HG03575 (cell line): ENCODE results near the gene SASH1.
A peak's percentile ranks its signal among the peaks of the same experiment; 100 is the strongest.

Experiments
- ATAC-seq: cut with Tn5 transposase; IDR thresholded peaks from one replicate; pipeline ENCODE4 v1.9.1; 2021; ENCODE audit not compliant: unreplicated experiment, insufficient number of reproducible peaks, low FRiP score; ENCODE audit errors: extremely low read depth

SASH1 gene

DNA sequence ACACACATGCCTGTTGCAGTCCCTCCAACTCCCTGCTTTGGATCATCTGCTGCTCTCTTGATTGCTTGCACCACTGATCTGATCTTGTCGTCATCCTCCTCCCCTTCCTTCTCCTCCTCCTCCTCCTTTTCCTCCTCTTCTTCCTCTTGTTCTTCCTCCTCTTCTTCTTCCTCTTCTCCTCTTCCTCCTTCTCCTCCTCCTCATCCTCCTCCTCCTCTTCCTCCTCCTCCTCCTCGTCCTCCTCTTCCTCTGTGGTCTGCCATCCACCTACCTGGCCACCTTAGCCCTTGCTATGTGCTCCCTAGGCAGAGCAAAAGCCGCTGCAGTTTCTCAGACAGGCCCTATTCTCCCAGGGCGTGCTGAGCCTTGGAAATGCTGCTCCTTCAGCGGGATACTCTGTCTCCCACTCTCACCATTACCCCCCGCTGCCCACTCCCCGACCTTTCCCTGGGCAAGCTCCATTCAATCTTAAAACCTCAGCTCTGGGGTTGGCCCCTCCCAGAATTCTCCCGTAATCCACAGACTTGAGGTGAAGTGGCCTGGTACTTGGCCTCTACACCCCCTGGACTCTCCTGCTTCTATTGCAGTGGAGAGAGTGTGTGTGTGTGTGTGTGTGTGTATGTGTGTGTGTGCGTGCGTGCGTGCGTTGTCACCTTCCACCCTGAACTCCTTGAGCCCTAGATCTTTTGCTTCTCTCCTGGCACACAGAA lies 105.0 kb downstream of the SASH1 start:
- ATAC-seq, result no peak

GRCh38 chr6:148448369-148449012 lies 105.9 kb downstream of the SASH1 start:
- ATAC-seq, result no peak

- ATAC-seq, result no peak
Observed at GRCh38 chr6:148450866-148451265, 108.2 kb downstream of the SASH1 start.

GRCh38 chr6:148451690-148452089 lies 109.1 kb downstream of the SASH1 start:
- ATAC-seq, result no peak

- no peak for ATAC-seq
Observed at GRCh38 chr6:148452876-148453275, 110.2 kb downstream of the SASH1 start.

- ATAC-seq, result no peak
Observed at GRCh38 chr6:148453906-148454305, 111.3 kb downstream of the SASH1 start.

DNA sequence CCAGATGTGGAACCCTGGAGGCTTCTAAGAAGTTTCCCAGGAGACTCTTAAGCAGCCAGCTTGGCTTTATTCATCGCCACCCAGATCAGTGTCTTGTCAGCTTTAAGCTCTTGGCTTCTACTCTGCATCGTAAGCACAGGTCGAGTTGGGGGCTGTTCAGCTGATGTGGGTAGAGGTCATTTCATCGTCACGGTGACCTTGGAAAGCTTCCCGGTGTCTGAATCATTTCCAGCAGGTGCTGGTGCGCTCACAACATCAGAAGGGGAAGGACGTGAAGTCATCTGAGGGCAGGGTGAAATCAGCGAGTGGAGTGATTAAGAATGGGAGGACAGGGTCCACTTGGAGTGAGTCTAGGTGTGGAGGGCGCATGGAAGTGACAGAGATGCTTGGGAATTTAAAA lies 112.6 kb downstream of the SASH1 start:
- no peak for ATAC-seq

GRCh38 chr6:148455674-148456558 lies 113.3 kb downstream of the SASH1 start:
- ATAC-seq, result no peak

DNA sequence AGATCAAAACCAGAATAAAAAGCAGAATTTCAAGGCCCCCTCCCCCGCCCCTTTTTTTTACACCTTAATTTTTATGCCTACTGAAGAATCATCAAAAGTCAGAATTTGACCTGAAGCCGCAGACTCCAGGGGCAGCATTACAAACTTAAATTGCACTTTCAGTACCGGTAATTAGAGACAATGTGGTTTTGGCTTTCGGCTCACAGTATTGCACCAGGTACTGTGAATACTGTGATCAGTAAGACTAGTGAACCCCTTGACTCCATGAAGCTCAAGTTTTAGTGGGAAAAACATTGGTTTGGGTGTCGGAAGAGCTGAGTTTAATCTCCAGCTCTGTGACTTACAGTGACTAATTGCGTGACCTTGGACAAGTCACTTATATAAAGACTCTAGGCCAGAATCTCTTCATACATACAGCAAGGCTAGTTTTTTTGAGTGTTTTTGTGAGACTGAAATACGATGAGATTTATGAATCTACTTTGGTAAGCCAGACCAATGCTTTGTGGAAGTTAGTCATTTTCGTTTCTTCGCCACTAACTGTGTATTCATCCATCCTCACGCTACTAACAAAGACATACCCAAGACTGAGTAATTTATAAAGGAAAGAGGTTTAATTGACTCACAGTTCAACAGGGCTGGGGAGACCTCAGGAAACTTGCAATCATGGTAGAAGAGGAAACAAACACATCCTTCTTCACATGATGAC lies 114.7 kb downstream of the SASH1 start:
- ATAC-seq, result no peak

GRCh38 chr6:148457843-148458159 lies 115.2 kb downstream of the SASH1 start:
- no peak for ATAC-seq

GRCh38 chr6:148459238-148459637 lies 116.6 kb downstream of the SASH1 start:
- ATAC-seq, result no peak

GRCh38 chr6:148460876-148461646 lies 118.4 kb downstream of the SASH1 start:
- no peak for ATAC-seq

DNA sequence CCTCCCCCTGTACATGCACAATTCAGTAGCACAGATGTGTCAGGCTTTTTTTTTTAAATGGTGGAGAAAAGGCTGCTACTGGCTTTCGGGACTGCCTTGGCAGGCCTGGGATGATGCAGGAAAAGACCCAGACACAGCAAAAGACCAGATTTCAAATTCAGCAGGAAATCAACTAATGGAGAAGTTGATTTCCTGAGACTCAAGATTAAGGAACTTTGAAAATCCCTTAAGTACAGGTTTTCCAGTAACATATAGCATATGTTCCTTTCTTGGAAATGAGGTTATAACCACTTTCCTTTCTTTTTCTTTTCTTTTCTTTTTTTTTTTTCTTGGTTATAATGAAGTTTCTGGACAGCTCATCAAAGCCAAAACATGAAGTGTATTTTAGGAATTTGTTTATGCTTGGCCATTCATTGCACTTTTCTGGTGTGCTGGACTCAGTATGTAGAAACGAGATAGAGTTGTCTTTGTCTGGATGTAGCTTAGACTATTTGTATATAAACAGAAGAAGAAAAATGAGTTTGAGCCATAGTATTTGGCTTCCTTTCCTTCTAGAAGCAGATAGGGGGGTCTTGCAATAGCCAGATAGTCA lies 119.4 kb downstream of the SASH1 start:
- no peak for ATAC-seq

DNA sequence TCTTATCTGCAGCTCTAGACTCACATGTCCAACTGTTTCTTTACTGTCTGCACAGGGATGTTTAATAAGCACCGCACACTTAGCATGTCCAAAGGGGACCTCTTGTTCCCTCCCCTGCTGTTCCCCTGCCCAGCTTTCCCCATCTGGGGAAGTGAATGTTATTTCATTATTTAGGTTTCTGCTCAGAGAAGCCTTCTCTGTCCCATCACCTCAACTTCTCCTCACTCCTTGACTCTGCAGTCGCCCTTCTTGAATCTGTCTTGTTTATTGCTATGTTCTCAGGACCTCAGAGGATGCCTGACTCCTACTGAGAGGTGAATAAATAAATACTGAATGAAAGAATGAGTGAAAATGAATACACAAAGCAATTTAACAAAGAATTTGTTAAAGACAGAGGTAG lies 121.0 kb downstream of the SASH1 start:
- ATAC-seq, result no peak

- ATAC-seq, result peak; percentile 71
Observed at GRCh38 chr6:148464319-148465010, 121.8 kb downstream of the SASH1 start.

- no peak for ATAC-seq
Observed at GRCh38 chr6:148465011-148465335, 122.3 kb downstream of the SASH1 start.

- ATAC-seq, result no peak
Observed at GRCh38 chr6:148465670-148466069, 123.0 kb downstream of the SASH1 start.

GRCh38 chr6:148466158-148466557 lies 123.5 kb downstream of the SASH1 start:
- no peak for ATAC-seq
